Stimulated activated CD8-positive, alpha-beta memory T cell treated with anti-CD3 and anti-CD28 coated beads, Interleukin-7, amount 100 ng/mL, for 48 hours (primary cell): ENCODE results near the gene SLC26A6.

ENCODE experiments used
- DNase-seq, 2 donors: peaks; one replicate each; pipeline ENCODE4 v3.0.0-alpha.2; 2020; ENCODE audit warnings: low read depth in 1 of 2; ENCODE audit errors: extremely low read depth in 1 of 2

Gene SLC26A6

GRCh38 chr3:48634661-48635221 is 520 bp downstream of the SLC26A6 start:
- DNase-seq: peak; percentile 39 to 64

GRCh38 chr3:48633743-48634142 is 1.5 kb downstream of the SLC26A6 start:
- no peak for DNase-seq

- DNase-seq: no peak
Measured at GRCh38 chr3:48633256-48633655, 2.0 kb downstream of the SLC26A6 start.

- DNase-seq: no peak
Measured at GRCh38 chr3:48631516-48632448, 3.5 kb downstream of the SLC26A6 start.

- DNase-seq: no peak
Measured at GRCh38 chr3:48630833-48631232, 4.4 kb downstream of the SLC26A6 start.

GRCh38 chr3:48630407-48630806 is 4.9 kb downstream of the SLC26A6 start:
- DNase-seq: no peak

- DNase-seq: no peak
Measured at GRCh38 chr3:48629894-48630293, 5.4 kb downstream of the SLC26A6 start.

GRCh38 chr3:48628277-48629017 is 6.8 kb downstream of the SLC26A6 start:
- DNase-seq: no peak

GRCh38 chr3:48625600-48625999 is 9.7 kb downstream of the SLC26A6 start:
- no peak for DNase-seq

- DNase-seq: no peak
Measured at GRCh38 chr3:48624767-48625166, 10.5 kb downstream of the SLC26A6 start.

GRCh38 chr3:48623851-48624547 is 11.3 kb downstream of the SLC26A6 start:
- DNase-seq: no peak

- no peak for DNase-seq
Measured at GRCh38 chr3:48621461-48621869, 13.8 kb downstream of the SLC26A6 start, which contains the start of gene TMEM89. Gene TMEM89, minus strand, starts transcription at chr3:48621769. Its CDS starts 13 bp downstream, at chr3:48621756.

- DNase-seq: no peak
Measured at GRCh38 chr3:48619541-48620524, 15.4 kb downstream of the SLC26A6 start.

GRCh38 chr3:48617559-48617958 is 17.7 kb downstream of the SLC26A6 start:
- DNase-seq: no peak

GRCh38 chr3:48614044-48614443 is 21.2 kb downstream of the SLC26A6 start:
- no peak for DNase-seq

GRCh38 chr3:48612309-48612708 is 23.0 kb downstream of the SLC26A6 start:
- DNase-seq: no peak

- peak; percentile 82 to 89 for DNase-seq
Measured at GRCh38 chr3:48609088-48610005, 25.9 kb downstream of the SLC26A6 start, which contains the start of gene UQCRC1. Gene UQCRC1, minus strand, starts transcription at chr3:48609646. Its CDS starts 26 bp downstream, at chr3:48609620.

GRCh38 chr3:48607519-48607918 is 27.7 kb downstream of the SLC26A6 start:
- DNase-seq: no peak

- DNase-seq: no peak
Measured at GRCh38 chr3:48601622-48601994, 33.7 kb downstream of the SLC26A6 start.
